H1 (cell line): ENCODE data around the gene SLC24A4. TPM values are rescaled to one million over a fixed set of nuclear protein-coding genes. Genes with fewer than 3 reads are reported as not detected.

Source experiments
- KDM1A ChIP-seq: fragments of 200-600, 300-600 bp; sonication (generic); IDR thresholded peaks from 2 replicates; pipeline ENCODE4 v1.7.1; 2016; ENCODE audit warnings: mild to moderate bottlenecking, low read length, borderline replicate concordance
- SRF ChIP-seq: IDR thresholded peaks from 2 replicates; pipeline ENCODE4 v1.6.1; 2011; ENCODE audit warnings: mild to moderate bottlenecking, low read depth, low read length, moderate library complexity
- polyA plus RNA-seq, 7 experiments: library from polyadenylated mRNA; depleted of rRNA in 3 of 7; stranded (reverse) in 5 of 7; unstranded in 2 of 7; fragments of >200 nt in 5 of 7; fragments of 200-250 nt in 2 of 7; gene quantifications; 1 replicate in 5 of 7; 2 replicates in 1 of 7; 4 replicates in 1 of 7; pipeline versions ENCODE4 v1.2.1 to v1.2.3, GENCODE V29; 2011 to 2013; ENCODE audit warnings: missing spikeins in 2 of 7, mixed read lengths in 2 of 7
- total RNA-seq: library from RNA; stranded (reverse); fragmentation: NEBNext Ultra II Directional; extraction: Animal tissue kit (Norgen Biotek cat#: 25700); gene quantifications from 2 replicates; pipeline ENCODE4 v1.2.1, GENCODE V29; 2021

The SLC24A4 gene
- total and polyA plus RNA-seq, 2 of the 8 experiments (the other 6 are each of a cell fraction or from before 2014, with no cell fraction given): 0.27 to 0.89 TPM

DNA sequence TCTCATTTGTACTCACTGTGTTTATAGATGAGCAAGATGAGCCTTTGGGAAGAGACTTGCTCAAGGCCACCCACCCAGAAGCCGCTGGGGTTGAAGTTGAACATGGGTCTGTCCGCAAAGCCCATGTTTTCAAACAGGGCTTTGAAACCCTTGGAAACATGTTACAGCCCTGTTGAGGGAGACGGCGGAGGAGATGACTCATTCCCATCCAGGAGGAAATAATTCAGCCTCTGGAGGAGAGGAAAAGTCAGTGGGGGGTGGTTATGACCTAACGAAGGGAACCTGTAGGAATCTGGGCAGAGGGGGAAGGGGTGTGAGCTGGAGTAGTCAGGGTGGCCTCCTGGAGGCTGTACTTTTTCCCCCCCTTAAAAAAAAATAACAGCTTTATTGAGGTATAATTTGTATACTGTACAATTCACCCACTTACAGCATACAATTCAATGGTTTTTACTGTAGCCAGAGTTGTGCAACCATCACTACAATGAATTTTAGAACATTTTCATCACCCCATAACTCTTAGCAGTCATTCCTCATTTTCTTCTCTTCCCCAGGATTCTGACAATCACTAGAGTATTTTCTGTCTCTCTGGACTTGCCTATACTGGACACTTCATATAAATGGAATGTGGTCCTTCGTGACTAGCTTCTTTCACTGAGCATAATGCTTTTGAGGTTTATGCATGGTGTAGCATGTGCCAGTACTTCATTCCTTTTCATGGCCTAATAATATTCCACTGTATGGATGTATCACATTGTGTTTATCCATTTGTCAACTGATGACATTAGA lies 188.7 kb downstream of the SLC24A4 start (continued):
- TF ChIP-seq KDM1A (no peak), SRF (no peak)
